A673 (cell line): ENCODE measurements around the gene COQ8B.

ENCODE experiments used
- CTCF ChIP-seq: fragments of 300-800, 200-600 bp; sonication (generic); conservative IDR thresholded peaks from 2 replicates; pipeline ENCODE4 v1.5.1; 2017; ENCODE audit warnings: low read depth, mild to moderate bottlenecking, antibody characterized with exemption, low read length, moderate library complexity, mixed read lengths
- EZH2 ChIP-seq: fragments of 200-600 bp; sonication (generic); IDR thresholded peaks from 2 replicates; pipeline ENCODE4 v1.6.1; 2017; ENCODE audit warnings: borderline replicate concordance, low read depth, mild to moderate bottlenecking, mixed read lengths, antibody characterized with exemption, low read length; ENCODE audit not compliant: poor library complexity, severe bottlenecking

- TF ChIP-seq CTCF (no peak), EZH2 (no peak)
Measured at GRCh38 chr19:40659116-40659515, 57.6 kb downstream of the COQ8B start.
